ENCODE results near the gene NUP210.
A peak's percentile ranks its signal among the peaks of the same experiment; 100 is the strongest.

NUP210 gene

GRCh38 chr3:13400114-13400673 is 19.9 kb downstream of the NUP210 start:
- H4K20me1 ChIP-seq (ENCODE audit: insufficient read depth, low read length), result peaks cover 80% of the 10 kb centered on the region
- H3K27ac ChIP-seq (ENCODE audit: low read length), result 0 out of 2 replicates have a peak overlapping the region, but pooled peaks have one; percentile 42
- H2AFZ ChIP-seq (ENCODE audit: low read depth, low read length), result no peak overlapping the region
- peaks cover 82% of the 10 kb centered on the region for H3K36me3 ChIP-seq (ENCODE audit: insufficient read depth, low read length)
- no peak overlapping the region for H3K4me3 ChIP-seq (ENCODE audit: low read depth in 1 of 2, low read length in 2 of 2)
- no peak overlapping the region for H3K4me2 ChIP-seq (ENCODE audit: insufficient read depth, low read length)
- DNase-seq (no peak), ATAC-seq (ENCODE audit: insufficient read depth, low read depth) (no peak)
- H3K4me1 ChIP-seq (ENCODE audit: insufficient read depth, low read length), result no peaks in the 10 kb centered on the region
- H3K27me3 ChIP-seq (ENCODE audit: insufficient read depth, low read length, poor library complexity), result no peaks in the 10 kb centered on the region
- peaks cover 88% of the 10 kb centered on the region for H3K79me2 ChIP-seq (ENCODE audit: insufficient read depth, low read length)
- TF ChIP-seq CTCF (IDR thresholded peaks at IDR 0.05; ENCODE audit: borderline replicate concordance, extremely low read depth, low read length, poor library complexity, severe bottlenecking) (no peak), EZH2 (IDR thresholded peaks at IDR 0.05; ENCODE audit: borderline replicate concordance, low read depth, low read length, severe bottlenecking) (no peak)
- H3K9ac ChIP-seq (ENCODE audit: low read depth, low read length), result no peak overlapping the region
- H3K9me3 ChIP-seq (ENCODE audit: insufficient read depth, low read length, severe bottlenecking), result no peaks in the 10 kb centered on the region

GRCh38 chr3:13399603-13400002 is 20.5 kb downstream of the NUP210 start:
- H2AFZ ChIP-seq (ENCODE audit: low read depth, low read length), result no peak overlapping the region
- TF ChIP-seq CTCF (IDR thresholded peaks at IDR 0.05; ENCODE audit: borderline replicate concordance, extremely low read depth, low read length, poor library complexity, severe bottlenecking), result no peak
- no peak for TF ChIP-seq EZH2 (IDR thresholded peaks at IDR 0.05; ENCODE audit: borderline replicate concordance, low read depth, low read length, severe bottlenecking)
- no peaks in the 10 kb centered on the region for H3K4me1 ChIP-seq (ENCODE audit: insufficient read depth, low read length)
- peaks cover 79% of the 10 kb centered on the region for H4K20me1 ChIP-seq (ENCODE audit: insufficient read depth, low read length)
- no peak overlapping the region for H3K27ac ChIP-seq (ENCODE audit: low read length)
- H3K9ac ChIP-seq (ENCODE audit: low read depth, low read length), result no peak overlapping the region
- H3K79me2 ChIP-seq (ENCODE audit: insufficient read depth, low read length), result peaks cover 88% of the 10 kb centered on the region
- H3K36me3 ChIP-seq (ENCODE audit: insufficient read depth, low read length), result peaks cover 85% of the 10 kb centered on the region
- no peak overlapping the region for H3K4me2 ChIP-seq (ENCODE audit: insufficient read depth, low read length)
- H3K4me3 ChIP-seq (ENCODE audit: low read depth in 1 of 2, low read length in 2 of 2), result no peak overlapping the region
- no peaks in the 10 kb centered on the region for H3K27me3 ChIP-seq (ENCODE audit: insufficient read depth, low read length, poor library complexity)
- H3K9me3 ChIP-seq (ENCODE audit: insufficient read depth, low read length, severe bottlenecking), result no peaks in the 10 kb centered on the region
- DNase-seq (no peak), ATAC-seq (ENCODE audit: insufficient read depth, low read depth) (no peak)

GRCh38 chr3:13397316-13397715 is 22.8 kb downstream of the NUP210 start:
- ATAC-seq (ENCODE audit: insufficient read depth, low read depth) (no peak), DNase-seq (no peak)
- H3K4me1 ChIP-seq (ENCODE audit: insufficient read depth, low read length), result no peaks in the 10 kb centered on the region
- TF ChIP-seq EZH2 (IDR thresholded peaks at IDR 0.05; ENCODE audit: borderline replicate concordance, low read depth, low read length, severe bottlenecking) (no peak), CTCF (IDR thresholded peaks at IDR 0.05; ENCODE audit: borderline replicate concordance, extremely low read depth, low read length, poor library complexity, severe bottlenecking) (no peak)
- H3K9me3 ChIP-seq (ENCODE audit: insufficient read depth, low read length, severe bottlenecking), result no peaks in the 10 kb centered on the region
- no peaks in the 10 kb centered on the region for H3K27me3 ChIP-seq (ENCODE audit: insufficient read depth, low read length, poor library complexity)
- H3K4me3 ChIP-seq (ENCODE audit: low read depth in 1 of 2, low read length in 2 of 2), result no peak overlapping the region
- H4K20me1 ChIP-seq (ENCODE audit: insufficient read depth, low read length), result peaks cover 72% of the 10 kb centered on the region
- H3K79me2 ChIP-seq (ENCODE audit: insufficient read depth, low read length), result peaks cover 72% of the 10 kb centered on the region
- H3K27ac ChIP-seq (ENCODE audit: low read length), result no peak overlapping the region
- H3K4me2 ChIP-seq (ENCODE audit: insufficient read depth, low read length), result no peak overlapping the region
- peaks cover 89% of the 10 kb centered on the region for H3K36me3 ChIP-seq (ENCODE audit: insufficient read depth, low read length)
- H2AFZ ChIP-seq (ENCODE audit: low read depth, low read length), result no peak overlapping the region
- H3K9ac ChIP-seq (ENCODE audit: low read depth, low read length), result no peak overlapping the region
